SK-N-SH (cell line): ENCODE data around the gene CCDC93. TPM values are rescaled to one million over a fixed set of nuclear protein-coding genes. Genes with fewer than 3 reads are reported as not detected.

Experiments used
- CTCF ChIA-PET: fragments of 300-600, 350-600 bp; formaldehyde crosslinking; extraction: SDS; loops from one replicate; lab custom pipeline; 2021; lab: Yijun Ruan, JAX
- POLR2A ChIA-PET: fragments of 350-600 bp; sonication (Branson Sonifier 250); formaldehyde crosslinking; extraction: SDS; loops from one replicate; lab custom pipeline; 2020; ENCODE audit warnings: antibody characterized with exemption, inconsistent platforms; lab: Yijun Ruan, JAX
- DNase-seq: peaks from one replicate; pipeline ENCODE4 v3.0.0; 2012
- H2AFZ ChIP-seq: fragments of 200-600 bp; sonication (generic); 2 replicates; pipeline ENCODE4 v1.8.1; 2016; ENCODE audit warnings: antibody characterized with exemption, mild to moderate bottlenecking, low read depth
- H3F3A ChIP-seq: fragments of 200-600 bp; sonication (generic); replicated peaks from 2 replicates; pipeline ENCODE3; 2016; ENCODE audit warnings: antibody characterized with exemption, mild to moderate bottlenecking; ENCODE audit not compliant: insufficient read depth
- H3K27ac ChIP-seq, 2 experiments: fragments of 200-500 bp in 1 of 2; fragments of 200-600 bp in 1 of 2; sonication (Bioruptor generic) in 1 of 2; sonication (generic), shearing (Covaris generic) in 1 of 2; 2 replicates each; pipeline versions ENCODE4 v1.5.1 to v1.6.1; 2014 to 2016; ENCODE audit warnings: low read depth in 2 of 2, inconsistent platforms in 1 of 2, low read length in 1 of 2, mild to moderate bottlenecking in 1 of 2, mixed read lengths in 1 of 2
- H3K27me3 ChIP-seq: fragments of 200-600 bp; sonication (generic), shearing (Covaris generic); 2 replicates; pipeline ENCODE4 v1.6.1; 2016; ENCODE audit warnings: mixed run types; ENCODE audit not compliant: insufficient read depth
- H3K36me3 ChIP-seq, 2 experiments: fragments of 200-500 bp in 1 of 2; fragments of 200-600 bp in 1 of 2; sonication (Bioruptor generic) in 1 of 2; sonication (generic) in 1 of 2; replicated peaks in 1 of 2; 2 replicates each; pipeline versions ENCODE3 to v1.5.1; 2014 to 2016; ENCODE audit warnings: low read length in 1 of 2, mild to moderate bottlenecking in 1 of 2; ENCODE audit not compliant: insufficient read depth in 2 of 2, control insufficient read depth in 1 of 2
- H3K4me1 ChIP-seq, 2 experiments: fragments of 200-500 bp in 1 of 2; fragments of 200-600 bp in 1 of 2; sonication (Bioruptor generic) in 1 of 2; sonication (generic), shearing (Covaris generic) in 1 of 2; 2 replicates each; pipeline versions ENCODE4 v1.5.1 to v1.6.1; 2014 to 2016; ENCODE audit warnings: low read depth in 1 of 2, low read length in 1 of 2, mixed run types in 1 of 2; ENCODE audit not compliant: insufficient read depth in 2 of 2, control insufficient read depth in 1 of 2
- H3K4me2 ChIP-seq: fragments of 200-600 bp; sonication (generic), shearing (Covaris generic); 2 replicates; pipeline ENCODE4 v1.6.1; 2017; ENCODE audit warnings: mixed run types
- H3K4me3 ChIP-seq, 2 experiments: fragments of 200-500 bp in 1 of 2; fragments of 200-600 bp in 1 of 2; sonication (Bioruptor generic) in 1 of 2; sonication (generic), shearing (Covaris generic) in 1 of 2; 2 replicates each; pipeline versions ENCODE4 v1.5.1 to v1.8.1; 2014 to 2016; ENCODE audit warnings: low read depth in 2 of 2, inconsistent platforms in 1 of 2, low read length in 1 of 2, mild to moderate bottlenecking in 1 of 2, mixed read lengths in 1 of 2, moderate library complexity in 1 of 2
- H3K79me2 ChIP-seq: fragments of 200-600 bp; sonication (generic); 2 replicates; pipeline ENCODE4 v1.8.1; 2017; ENCODE audit warnings: mild to moderate bottlenecking; ENCODE audit not compliant: insufficient read depth
- H3K9ac ChIP-seq: fragments of 200-600 bp; sonication (generic); 2 replicates; pipeline ENCODE4 v1.6.1; 2017; ENCODE audit warnings: mixed run types
- H3K9me2 ChIP-seq: fragments of 200-600 bp; sonication (generic); 2 replicates; pipeline ENCODE4 v1.6.1; 2017; ENCODE audit warnings: mixed run types
- H3K9me3 ChIP-seq: fragments of 200-600 bp; sonication (generic); 2 replicates; pipeline ENCODE4 v1.6.1; 2017; ENCODE audit warnings: mixed run types, mild to moderate bottlenecking, moderate library complexity
- H4K20me1 ChIP-seq: fragments of 200-600 bp; sonication (generic); 2 replicates; pipeline ENCODE4 v1.6.1; 2017; ENCODE audit warnings: mild to moderate bottlenecking, mixed run types; ENCODE audit not compliant: insufficient read depth
- EZH2phosphoT487 ChIP-seq: fragments of 200-600 bp; sonication (generic); IDR thresholded peaks from 2 replicates; pipeline ENCODE4 v1.6.1; 2017; ENCODE audit warnings: low read depth, mixed run types, mild to moderate bottlenecking, antibody characterized with exemption, moderate library complexity, borderline replicate concordance
- FOXM1 ChIP-seq: IDR thresholded peaks from 2 replicates; pipeline ENCODE4 v1.4.0; 2012; ENCODE audit warnings: low read depth, mild to moderate bottlenecking
- GABPA ChIP-seq: IDR thresholded peaks from 2 replicates; pipeline ENCODE4 v1.4.0; 2012; ENCODE audit warnings: low read depth, mild to moderate bottlenecking
- IRF3 ChIP-seq: fragments of 150-350 bp; IDR thresholded peaks from 2 replicates; pipeline ENCODE4 v1.6.1; 2016; ENCODE audit warnings: mild to moderate bottlenecking, low read depth, low read length
- PBX3 ChIP-seq: IDR thresholded peaks from 2 replicates; pipeline ENCODE4; 2012
- POLR2AphosphoS5 ChIP-seq: IDR thresholded peaks from 2 replicates; pipeline ENCODE4 v1.6.1; 2012; ENCODE audit warnings: low read depth, low read length
- RCOR1 ChIP-seq: fragments of 150-350 bp; IDR thresholded peaks from 2 replicates; pipeline ENCODE4 v1.6.1; 2017; ENCODE audit warnings: antibody characterized with exemption, low read length
- RFX5 ChIP-seq: IDR thresholded peaks from 2 replicates; pipeline ENCODE4 v1.6.1; 2012; ENCODE audit warnings: mild to moderate bottlenecking, improper control_type of control experiment, low read length
- RXRA ChIP-seq: IDR thresholded peaks from 2 replicates; pipeline ENCODE4 v1.4.0; 2012; ENCODE audit warnings: low read depth, mild to moderate bottlenecking, borderline replicate concordance
- SIN3A ChIP-seq: IDR thresholded peaks from 2 replicates; pipeline ENCODE4 v1.6.1; 2012; ENCODE audit warnings: low read depth, mild to moderate bottlenecking, low read length, moderate library complexity, borderline replicate concordance
- SMC3 ChIP-seq: IDR thresholded peaks from 2 replicates; pipeline ENCODE4 v1.6.1; 2012; ENCODE audit warnings: low read depth, low read length, improper control_type of control experiment
- TAF1 ChIP-seq: IDR thresholded peaks from 2 replicates; pipeline ENCODE4 v1.6.1; 2012; ENCODE audit warnings: low read depth, mild to moderate bottlenecking, low read length, moderate library complexity, borderline replicate concordance
- TCF12 ChIP-seq: IDR thresholded peaks from 2 replicates; pipeline ENCODE4 v1.4.0; 2012
- USF1 ChIP-seq: IDR thresholded peaks from 2 replicates; pipeline ENCODE4 v1.4.0; 2012; ENCODE audit warnings: low read depth, borderline replicate concordance
- USF2 ChIP-seq: fragments of 150-350 bp; IDR thresholded peaks from 2 replicates; pipeline ENCODE4 v1.6.1; 2017; ENCODE audit warnings: antibody characterized with exemption, low read length, low read depth, borderline replicate concordance
- YY1 ChIP-seq: IDR thresholded peaks from 2 replicates; pipeline ENCODE4 v1.4.0; 2012; ENCODE audit warnings: low read depth, mild to moderate bottlenecking
- ZBTB33 ChIP-seq: IDR thresholded peaks from 2 replicates; pipeline ENCODE4 v1.4.0; 2012; ENCODE audit warnings: low read depth, borderline replicate concordance
- WGBS: methylation state at CpG from one replicate; pipeline ENCODE4 v1.1.6; 2017; ENCODE audit warnings: low lambda C conversion rate; 5-methylcytosine and 5-hydroxymethylcytosine counted together
- polyA plus RNA-seq, 3 experiments: library from polyadenylated mRNA; depleted of rRNA; stranded (reverse); fragments of >200 nt; gene quantifications; 2 replicates each; pipeline ENCODE4 v1.2.3, GENCODE V29; 2012

The CCDC93 gene
- polyA plus RNA-seq, 1 of the 3 experiments (the other 2 are of a cell fraction): 11.7 TPM

- no peak for TF ChIP-seq IRF3
- no peak for TF ChIP-seq PBX3
- TF ChIP-seq GABPA: no peak
- no peak for TF ChIP-seq RFX5
Measured at GRCh38 chr2:117952701-117953100, 61.2 kb downstream of the CCDC93 start (continued).

GRCh38 chr2:117952228-117952627, 61.6 kb downstream of the CCDC93 start:
- no peaks in the 10 kb centered on the region for H3K27me3 ChIP-seq
- DNase-seq: no peak
- no peak overlapping the region for H2AFZ ChIP-seq
- H3K27ac ChIP-seq: no peak overlapping the region; a peak in 1 of 4 replicates
- TF ChIP-seq EZH2phosphoT487 (no peak), TCF12 (no peak), USF2 (no peak), SMC3 (no peak), RXRA (no peak), TAF1 (no peak), GABPA (no peak), USF1 (no peak), YY1 (no peak), POLR2AphosphoS5 (no peak), FOXM1 (no peak), RFX5 (no peak), RCOR1 (no peak), ZBTB33 (no peak), SIN3A (no peak)
- TF ChIP-seq, all 33 proteins: peak for 0
- H3K9ac ChIP-seq: no peak overlapping the region
- no peak overlapping the region; the same call in 1 of the 2 replicates for H3K4me2 ChIP-seq
- no peaks in the 10 kb centered on the region for H3K79me2 ChIP-seq
- POLR2A ChIA-PET: no interaction called here
- peaks cover 0 to 7% of the 10 kb centered on the region in 2 experiments; a peak in 2 of 4 replicates for H3K4me1 ChIP-seq
- H3F3A ChIP-seq: no peaks in the 10 kb centered on the region
- CTCF ChIA-PET: interaction anchor here (0.6 to 4.1 kb wide), 3 partner anchors 51 to 962 kb away, joined by 3 to 19 read pairs (median 4); no protein-coding TSS in a partner anchor
- H3K4me3 ChIP-seq: no peak overlapping the region
- WGBS: 93% methylated on average over 4 of the region's 4 CpGs
- no peaks in the 10 kb centered on the region for H4K20me1 ChIP-seq
- no peaks in the 10 kb centered on the region for H3K9me3 ChIP-seq
- no peaks in the 10 kb centered on the region for H3K9me2 ChIP-seq
- peaks cover 73 to 83% of the 10 kb centered on the region in 2 experiments for H3K36me3 ChIP-seq
